SK-N-MC (cell line): ENCODE results near the gene MIOS.

Source experiments
- EZH2 ChIP-seq: fragments of 200-600 bp; sonication (generic); IDR thresholded peaks from one replicate; pipeline ENCODE4 v1.6.1; 2017; ENCODE audit warnings: antibody characterized with exemption
- FOXP2 ChIP-seq: optimal IDR thresholded peaks from 2 replicates; pipeline ENCODE3; 2011; ENCODE audit warnings: mild to moderate bottlenecking, moderate library complexity; ENCODE audit not compliant: insufficient read depth; ENCODE audit errors: extremely low read length, control extremely low read depth
- POLR2AphosphoS5 ChIP-seq: IDR thresholded peaks from 2 replicates; pipeline ENCODE4 v1.6.1; 2012; ENCODE audit warnings: mild to moderate bottlenecking, low read depth, low read length, borderline replicate concordance

DNA sequence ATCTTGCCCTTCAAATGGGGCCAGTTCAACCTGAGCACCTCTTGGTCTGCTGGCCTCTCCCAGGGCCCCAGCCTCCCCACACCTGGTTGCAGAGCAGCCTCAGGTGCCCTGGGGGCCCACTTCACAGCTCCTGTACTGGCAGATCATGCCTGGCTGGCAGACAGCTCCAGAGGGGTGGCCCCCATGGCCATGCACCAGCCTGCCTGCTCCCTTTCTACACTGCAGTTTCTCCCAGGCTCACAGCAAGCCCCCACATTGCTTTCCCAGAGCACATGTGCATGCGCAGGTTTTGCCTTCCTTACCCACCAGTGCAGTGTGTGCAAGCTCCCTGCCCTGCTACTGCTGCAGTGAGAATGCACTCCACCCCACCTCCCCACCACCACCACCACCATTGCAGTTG, 9.8 kb upstream of the MIOS start:
- TF ChIP-seq EZH2 (no peak), FOXP2 (no peak), POLR2AphosphoS5 (no peak)
